ENCODE measurements around the gene PRAMEF26.
"Not testable (repeated sequence)": the region's sequence is repeated elsewhere in the genome, so short reads cannot be mapped to it uniquely, and the experiment has no call there.

DNA sequence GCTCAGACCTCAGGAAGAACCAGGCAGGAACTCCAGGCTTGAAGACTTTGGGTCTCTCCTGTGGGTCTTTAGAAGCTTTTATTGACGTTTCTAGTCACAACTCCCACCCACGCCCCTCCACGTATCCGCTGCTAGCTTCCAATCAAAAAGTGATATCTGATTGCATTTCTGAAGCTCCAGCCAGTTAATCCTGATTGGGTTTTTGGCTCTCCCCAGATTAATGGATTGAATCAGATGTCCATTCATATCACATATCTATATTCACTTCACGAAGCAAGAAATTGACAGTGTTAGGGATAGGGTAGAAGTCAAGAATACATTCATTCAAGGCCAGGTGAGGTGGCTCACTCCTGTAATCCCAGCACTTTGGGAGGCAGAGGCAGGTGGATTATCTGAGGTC, at the start of gene PRAMEF26:
- TF ChIP-seq POLR2AphosphoS5, CTCF, POLR2A, EP300 (IDR thresholded peaks at IDR 0.05): not testable (repeated sequence)

All from upper lobe of left lung (tissue), 4 donors.